Right lobe of liver (tissue), 4 donors: ENCODE data around the gene TESMIN.

ENCODE experiments used
- CTCF ChIP-seq, 4 donors: fragments of 200-600 bp in 3 of 4; fragments of 450-650 bp in 1 of 4; IDR thresholded peaks; one replicate each; pipeline versions ENCODE4 v1.5.1 to v1.8.0; 2016 to 2022; ENCODE audit warnings: antibody characterized with exemption in 4 of 4, mild to moderate bottlenecking in 2 of 4
- POLR2A ChIP-seq: fragments of 450-650 bp; IDR thresholded peaks from one replicate; pipeline ENCODE4 v1.6.1; 2017; ENCODE audit warnings: antibody characterized with exemption, mild to moderate bottlenecking
- donor health status: DM: no; HTN: no; CAD: no.
- donor health status: DM: no; HTN: no; CAD: no.
- donor health status: DM: no; HTN: yes; CAD: no.

GRCh38 chr11:68792400-68792966 is 41.2 kb upstream of the TESMIN start:
- no peak for TF ChIP-seq CTCF (IDR thresholded peaks at IDR 0.05)
- TF ChIP-seq POLR2A = no peak
